ENCODE results near the gene VGLL4. TPM values are rescaled to one million over a fixed set of nuclear protein-coding genes. Genes with fewer than 3 reads are reported as not detected.

The VGLL4 gene
- total and polyA plus RNA-seq, 2 of the 4 experiments (the other 2 are of a cell fraction), result 26.2 to 35.4 TPM

GRCh38 chr3:11510001-11510340 lies 133.7 kb downstream of the VGLL4 start:
- intact Hi-C loops (cut with micrococcal nuclease), result no loop called here

More at GRCh38 chr3:11510001-11510340, 133.7 kb downstream of the VGLL4 start:
- Histone ChIP-seq H3K36me3 (ENCODE audit: control insufficient read depth, insufficient read depth, low read length) (no peaks in the 10 kb centered on the region), H2AK5ac (ENCODE audit: low read depth, low read length) (peak overlapping the region; percentile 56; the same call in 1 of the 2 replicates), H2AK9ac (replicated peaks; ENCODE audit: low read depth, low read length, poor library complexity) (peak overlapping the region; percentile 68), H3K9ac (ENCODE audit: low read depth, low read length) (no peak overlapping the region; the same call in 1 of the 2 replicates), H3K18ac (ENCODE audit: low read depth, low read length) (peak overlapping the region; percentile 82), H2AFZ (replicated peaks; ENCODE audit: low read length, poor library complexity) (no peak overlapping the region), H2BK5ac (ENCODE audit: low read depth, low read length, poor library complexity, severe bottlenecking) (peak overlapping the region; percentile 92), H3K4me1 (ENCODE audit: control insufficient read depth, insufficient read depth, low read length) (peaks cover 22% of the 10 kb centered on the region), H2BK20ac (ENCODE audit: low read depth, low read length) (peak overlapping the region; percentile 73), H3K27ac (ENCODE audit: insufficient read depth, low read length) (peak overlapping the region; percentile 57; the same call in 1 of the 2 replicates), H3K23ac (ENCODE audit: low read depth, low read length) (peak overlapping the region; percentile 74; the same call in 1 of the 2 replicates), H3K9me1 (ENCODE audit: insufficient read depth, low read length) (peaks cover 12% of the 10 kb centered on the region), H3K9me3 (ENCODE audit: control insufficient read depth, insufficient read depth, low read length) (no peaks in the 10 kb centered on the region), H4K8ac (ENCODE audit: low read depth in 2 of 2, low read length in 2 of 2) (peak overlapping the region; percentile 10 to 66; a peak in 2 of 4 replicates), H3K4me3 (ENCODE audit: insufficient read depth, low read depth, low read length) (no peak overlapping the region), H4K20me1 (ENCODE audit: insufficient read depth, low read length) (peaks cover 3% of the 10 kb centered on the region; the same call in 1 of the 2 replicates), H2BK120ac (ENCODE audit: low read depth, low read length) (peak overlapping the region; percentile 92), H2BK15ac (ENCODE audit: low read depth, low read length) (peak overlapping the region; percentile 64; the same call in 2 of the 3 replicates), H3K27me3 (ENCODE audit: control insufficient read depth, insufficient read depth, low read length) (no peaks in the 10 kb centered on the region), H3K56ac (ENCODE audit: extremely low read depth, insufficient read depth, low read length) (peak overlapping the region; percentile 79; the same call in 1 of the 2 replicates), H3K79me1 (ENCODE audit: low read depth in 1 of 2, low read length in 2 of 2) (peaks cover 5 to 25% of the 10 kb centered on the region in 2 experiments), H3K14ac (replicated peaks; ENCODE audit: low read depth, low read length) (peak overlapping the region; percentile 69), H3K4ac (ENCODE audit: low read depth, low read length) (peak overlapping the region; percentile 91), H4K91ac (ENCODE audit: insufficient read depth, low read depth, low read length) (peak overlapping the region; percentile 86), H3K4me2 (ENCODE audit: low read depth, low read length) (peak overlapping the region; percentile 54), H4K5ac (ENCODE audit: low read depth, low read length) (peak overlapping the region; percentile 67)
- TF ChIP-seq RFX5 (IDR thresholded peaks at IDR 0.05; ENCODE audit: low read depth, low read length), result no peak
- dilution Hi-C loops (cut with HindIII; ENCODE audit: low sequenced_read_pairs, unreplicated experiment) (no loop called here), in situ Hi-C loops (cut with MboI; ENCODE audit: low sequenced_read_pairs) (no loop called here)
- ChIA-PET CTCF (interaction anchor here (0.6 kb wide), 1 partner anchor 78 kb away, joined by 3 read pairs; no protein-coding TSS in a partner anchor), POLR2A (ENCODE audit: unreplicated experiment) (no interaction called here)
- BruUV-seq (replicated peaks), result no TSS peak
- no peak for ATAC-seq (ENCODE audit: low read depth)
- no CpG with 5 or more reads among the region's 5 CpGs for WGBS, 2 experiments (ENCODE audit: extremely low coverage in 2 of 2, insufficient read length in 1 of 2)
- DNase-seq, result no peak

Data from IMR-90 (cell line).